ENCODE results near the gene SF3B5. TPM values are rescaled to one million over a fixed set of nuclear protein-coding genes. Genes with fewer than 3 reads are reported as not detected.
A peak's percentile ranks its signal among the peaks of the same experiment; 100 is the strongest.

The SF3B5 gene
- polyA plus RNA-seq, 1 donor (not counting 4 experiments of a cell fraction or from before 2014, with no cell fraction given): 199 TPM

GRCh38 chr6:144104898-144105487, 9.6 kb upstream of the SF3B5 start:
- Histone ChIP-seq H2AFZ (ENCODE audit: control insufficient read depth, low read length) (no peak overlapping the region), H3K4me1 (ENCODE audit: control insufficient read depth, extremely low read depth, insufficient read depth, low read length) (no peaks in the 10 kb centered on the region), H3K36me3 (ENCODE audit: control insufficient read depth in 2 of 2, extremely low read depth in 1 of 2, insufficient read depth in 2 of 2, low read length in 2 of 2) (no peaks in the 10 kb centered on the region), H3K27ac (ENCODE audit: control insufficient read depth, insufficient read depth, low read length) (no peak overlapping the region), H3K9me3 (ENCODE audit: control insufficient read depth, low read depth, low read length) (no peaks in the 10 kb centered on the region), H3K9ac (ENCODE audit: control insufficient read depth, extremely low read depth, insufficient read depth, low read length) (no peak overlapping the region), H3K4me2 (ENCODE audit: control insufficient read depth, extremely low read depth, insufficient read depth, low read depth, low read length) (no peak overlapping the region), H3K27me3 (ENCODE audit: control insufficient read depth, extremely low read depth, insufficient read depth, low read length) (no peaks in the 10 kb centered on the region), H4K20me1 (ENCODE audit: control insufficient read depth, extremely low read depth, insufficient read depth, low read length) (no peaks in the 10 kb centered on the region), H3K79me2 (ENCODE audit: control insufficient read depth, insufficient read depth, low read length) (no peaks in the 10 kb centered on the region), H3K4me3 (ENCODE audit: control insufficient read depth in 2 of 3, extremely low read depth in 1 of 3, insufficient read depth in 2 of 3, low read depth in 1 of 3, low read length in 3 of 3) (no peak overlapping the region), H3K9me1 (ENCODE audit: control insufficient read depth, extremely low read depth, insufficient read depth, low read length) (no peaks in the 10 kb centered on the region)
- FAIRE-seq: peak; percentile 20
- DNase-seq (ENCODE audit: low read depth, low spot score): peak; percentile 7
- no peak for TF ChIP-seq EZH2 (IDR thresholded peaks at IDR 0.05; ENCODE audit: low read length)
- peak in 2 of 3 experiments; percentile 42 to 58 for TF ChIP-seq CTCF (optimal IDR thresholded peaks at IDR 0.05 in 1 of 3, IDR thresholded peaks at IDR 0.05 in 1 of 3, conservative IDR thresholded peaks at IDR 0.05 in 1 of 3; ENCODE audit: extremely low read depth in 1 of 3, insufficient read depth in 2 of 3, low read length in 3 of 3)
- dilution Hi-C loops (cut with MboI; ENCODE audit: extremely low pct_ligation_motif_present, low sequenced_read_pairs): no loop called here

- Histone ChIP-seq H3K9me3 (ENCODE audit: control insufficient read depth, low read depth, low read length) (no peaks in the 10 kb centered on the region), H3K9ac (ENCODE audit: control insufficient read depth, extremely low read depth, insufficient read depth, low read length) (no peak overlapping the region), H3K27me3 (ENCODE audit: control insufficient read depth, extremely low read depth, insufficient read depth, low read length) (no peaks in the 10 kb centered on the region), H3K79me2 (ENCODE audit: control insufficient read depth, insufficient read depth, low read length) (no peaks in the 10 kb centered on the region), H2AFZ (ENCODE audit: control insufficient read depth, low read length) (no peak overlapping the region), H3K4me1 (ENCODE audit: control insufficient read depth, extremely low read depth, insufficient read depth, low read length) (no peaks in the 10 kb centered on the region), H3K27ac (ENCODE audit: control insufficient read depth, insufficient read depth, low read length) (no peak overlapping the region), H3K4me2 (ENCODE audit: control insufficient read depth, extremely low read depth, insufficient read depth, low read depth, low read length) (no peak overlapping the region), H3K4me3 (ENCODE audit: control insufficient read depth in 2 of 3, extremely low read depth in 1 of 3, insufficient read depth in 2 of 3, low read depth in 1 of 3, low read length in 3 of 3) (no peak overlapping the region), H4K20me1 (ENCODE audit: control insufficient read depth, extremely low read depth, insufficient read depth, low read length) (no peaks in the 10 kb centered on the region), H3K9me1 (ENCODE audit: control insufficient read depth, extremely low read depth, insufficient read depth, low read length) (no peaks in the 10 kb centered on the region), H3K36me3 (ENCODE audit: control insufficient read depth in 2 of 2, extremely low read depth in 1 of 2, insufficient read depth in 2 of 2, low read length in 2 of 2) (no peaks in the 10 kb centered on the region)
- dilution Hi-C loops (cut with MboI; ENCODE audit: extremely low pct_ligation_motif_present, low sequenced_read_pairs): no loop called here
- no peak for TF ChIP-seq CTCF (optimal IDR thresholded peaks at IDR 0.05 in 1 of 3, IDR thresholded peaks at IDR 0.05 in 1 of 3, conservative IDR thresholded peaks at IDR 0.05 in 1 of 3; ENCODE audit: extremely low read depth in 1 of 3, insufficient read depth in 2 of 3, low read length in 3 of 3)
- TF ChIP-seq EZH2 (IDR thresholded peaks at IDR 0.05; ENCODE audit: low read length): no peak
- FAIRE-seq (no peak), DNase-seq (ENCODE audit: low read depth, low spot score) (no peak)
Observed at GRCh38 chr6:144104488-144104887, 9.1 kb upstream of the SF3B5 start.

Data from keratinocyte (primary cell).